ENCODE measurements around the gene OSBPL6. TPM values are rescaled to one million over a fixed set of nuclear protein-coding genes. Genes with fewer than 3 reads are reported as not detected.

The OSBPL6 gene
- total and polyA plus RNA-seq, 2 of the 13 experiments (the other 11 are each of a cell fraction or from before 2014, with no cell fraction given), result 0.03 to 0.11 TPM

GRCh38 chr2:178246696-178247095 is 52.4 kb downstream of the OSBPL6 start:
- Histone ChIP-seq H3K79me2 (ENCODE audit: insufficient read depth, low read length) (no peaks in the 10 kb centered on the region), H3K27me3 (ENCODE audit: control insufficient read depth in 1 of 2, insufficient read depth in 2 of 2, low read length in 2 of 2) (no peaks in the 10 kb centered on the region), H2AFZ (ENCODE audit: low read length) (no peak overlapping the region), H3K4me3 (replicated peaks in 1 of 3; ENCODE audit: insufficient read depth in 1 of 3, low read depth in 2 of 3, low read length in 3 of 3) (no peak overlapping the region), H3K36me3 (replicated peaks in 1 of 2; ENCODE audit: control insufficient read depth in 1 of 2, insufficient read depth in 2 of 2, low read length in 2 of 2) (no peaks in the 10 kb centered on the region), H3K9ac (ENCODE audit: insufficient read depth, low read depth, low read length) (no peak overlapping the region), H3K27ac (ENCODE audit: extremely low read length, insufficient read depth, low read length) (no peak overlapping the region), H4K20me1 (ENCODE audit: insufficient read depth, low read length) (no peaks in the 10 kb centered on the region), H3K4me1 (ENCODE audit: insufficient read depth, low read length) (no peaks in the 10 kb centered on the region), H3K9me3 (ENCODE audit: low read length) (no peaks in the 10 kb centered on the region), H3K4me2 (ENCODE audit: low read depth, low read length) (no peak overlapping the region)
- WGBS (ENCODE audit: low lambda C conversion rate), result 6% methylated on average over 2 of the region's 2 CpGs
- in situ Hi-C loops (cut with HindIII; ENCODE audit: extremely low pct_ligation_motif_present, low pct_unique_long_range_greater_than_20kb) (no loop called here), intact Hi-C loops (cut with micrococcal nuclease; ENCODE audit: unreplicated experiment) (no loop called here)
- TF ChIP-seq KLF16 (CRISPR knock-in tag; IDR thresholded peaks at IDR 0.05) (no peak), GABPB1 (CRISPR knock-in tag; IDR thresholded peaks at IDR 0.05) (no peak), REPIN1 (CRISPR knock-in tag; IDR thresholded peaks at IDR 0.05; ENCODE audit: borderline replicate concordance, low read depth) (no peak), YY1 (IDR thresholded peaks at IDR 0.05; ENCODE audit: insufficient read depth, insufficient replicate concordance, low read depth, low read length) (no peak), ATAD3A (CRISPR knock-in tag; IDR thresholded peaks at IDR 0.05) (no peak), KAT8 (CRISPR knock-in tag; IDR thresholded peaks at IDR 0.05) (no peak), RXRA (CRISPR knock-in tag; IDR thresholded peaks at IDR 0.05) (no peak), ARNT2 (CRISPR knock-in tag; IDR thresholded peaks at IDR 0.05; ENCODE audit: low read depth) (no peak)
- TF ChIP-seq, protein P1, sequence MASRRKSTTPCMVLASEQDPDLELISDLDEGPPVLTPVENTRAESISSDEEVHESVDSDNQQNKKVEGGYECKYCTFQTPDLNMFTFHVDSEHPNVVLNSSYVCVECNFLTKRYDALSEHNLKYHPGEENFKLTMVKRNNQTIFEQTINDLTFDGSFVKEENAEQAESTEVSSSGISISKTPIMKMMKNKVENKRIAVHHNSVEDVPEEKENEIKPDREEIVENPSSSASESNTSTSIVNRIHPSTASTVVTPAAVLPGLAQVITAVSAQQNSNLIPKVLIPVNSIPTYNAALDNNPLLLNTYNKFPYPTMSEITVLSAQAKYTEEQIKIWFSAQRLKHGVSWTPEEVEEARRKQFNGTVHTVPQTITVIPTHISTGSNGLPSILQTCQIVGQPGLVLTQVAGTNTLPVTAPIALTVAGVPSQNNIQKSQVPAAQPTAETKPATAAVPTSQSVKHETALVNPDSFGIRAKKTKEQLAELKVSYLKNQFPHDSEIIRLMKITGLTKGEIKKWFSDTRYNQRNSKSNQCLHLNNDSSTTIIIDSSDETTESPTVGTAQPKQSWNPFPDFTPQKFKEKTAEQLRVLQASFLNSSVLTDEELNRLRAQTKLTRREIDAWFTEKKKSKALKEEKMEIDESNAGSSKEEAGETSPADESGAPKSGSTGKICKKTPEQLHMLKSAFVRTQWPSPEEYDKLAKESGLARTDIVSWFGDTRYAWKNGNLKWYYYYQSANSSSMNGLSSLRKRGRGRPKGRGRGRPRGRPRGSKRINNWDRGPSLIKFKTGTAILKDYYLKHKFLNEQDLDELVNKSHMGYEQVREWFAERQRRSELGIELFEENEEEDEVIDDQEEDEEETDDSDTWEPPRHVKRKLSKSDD (CRISPR knock-in tag; IDR thresholded peaks at IDR 0.05; ENCODE audit: low read depth), result no peak
- CTCF ChIA-PET (ENCODE audit: low intra/inter-chr PET ratio, low total read pairs), result no interaction called here
- FAIRE-seq, result no peak
- BruUV-seq (replicated peaks), result no TSS peak
- DNase-seq (ENCODE audit: low spot score), result no peak
- POLR2A ChIA-PET, result no interaction called here
- no peak for ATAC-seq
